Measurements from ENCODE around the gene CHRNG. TPM values are rescaled to one million over a fixed set of nuclear protein-coding genes. Genes with fewer than 3 reads are reported as not detected.
A peak's percentile ranks its signal among the peaks of the same experiment; 100 is the strongest.
"Not testable (repeated sequence)": the region's sequence is repeated elsewhere in the genome, so short reads cannot be mapped to it uniquely, and the experiment has no call there.

The CHRNG gene
- polyA plus RNA-seq, 1 experiment: not detected

- no peak for DNase-seq (ENCODE audit: low read depth)
- H3K36me3 ChIP-seq (ENCODE audit: control insufficient read depth, insufficient read depth, low read length): peaks cover 25% of the 10 kb centered on the region
These were observed 28.2 kb downstream of the CHRNG start for GRCh38 chr2:232567721-232568120.

GRCh38 chr2:232568161-232568560 is 28.7 kb downstream of the CHRNG start:
- DNase-seq (ENCODE audit: low read depth): peak; percentile 80
- CTCF ChIA-PET: no interaction called here
- POLR2A ChIA-PET: no interaction called here
- H3K4me3 ChIP-seq (ENCODE audit: low read depth, low read length): no peak overlapping the region
- no peaks in the 10 kb centered on the region for H3K27me3 ChIP-seq (ENCODE audit: control insufficient read depth, insufficient read depth, low read length)
- H3K36me3 ChIP-seq (ENCODE audit: control insufficient read depth, insufficient read depth, low read length): peaks cover 25% of the 10 kb centered on the region
- TF ChIP-seq, protein P1, sequence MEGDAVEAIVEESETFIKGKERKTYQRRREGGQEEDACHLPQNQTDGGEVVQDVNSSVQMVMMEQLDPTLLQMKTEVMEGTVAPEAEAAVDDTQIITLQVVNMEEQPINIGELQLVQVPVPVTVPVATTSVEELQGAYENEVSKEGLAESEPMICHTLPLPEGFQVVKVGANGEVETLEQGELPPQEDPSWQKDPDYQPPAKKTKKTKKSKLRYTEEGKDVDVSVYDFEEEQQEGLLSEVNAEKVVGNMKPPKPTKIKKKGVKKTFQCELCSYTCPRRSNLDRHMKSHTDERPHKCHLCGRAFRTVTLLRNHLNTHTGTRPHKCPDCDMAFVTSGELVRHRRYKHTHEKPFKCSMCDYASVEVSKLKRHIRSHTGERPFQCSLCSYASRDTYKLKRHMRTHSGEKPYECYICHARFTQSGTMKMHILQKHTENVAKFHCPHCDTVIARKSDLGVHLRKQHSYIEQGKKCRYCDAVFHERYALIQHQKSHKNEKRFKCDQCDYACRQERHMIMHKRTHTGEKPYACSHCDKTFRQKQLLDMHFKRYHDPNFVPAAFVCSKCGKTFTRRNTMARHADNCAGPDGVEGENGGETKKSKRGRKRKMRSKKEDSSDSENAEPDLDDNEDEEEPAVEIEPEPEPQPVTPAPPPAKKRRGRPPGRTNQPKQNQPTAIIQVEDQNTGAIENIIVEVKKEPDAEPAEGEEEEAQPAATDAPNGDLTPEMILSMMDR (IDR thresholded peaks at IDR 0.05; ENCODE audit: insufficient read depth, low read depth, low read length): no peak

More at GRCh38 chr2:232567721-232568120, 28.2 kb downstream of the CHRNG start:
- ChIA-PET POLR2A (no interaction called here), CTCF (interaction anchor here (0.8 kb wide), 1 partner anchor 12 kb away, joined by 3 read pairs; no protein-coding TSS in a partner anchor)
- TF ChIP-seq, protein P1 (IDR thresholded peaks at IDR 0.05; ENCODE audit: insufficient read depth, low read depth, low read length): no peak
- Histone ChIP-seq H3K4me3 (ENCODE audit: low read depth, low read length) (no peak overlapping the region), H3K27me3 (ENCODE audit: control insufficient read depth, insufficient read depth, low read length) (no peaks in the 10 kb centered on the region)

- no peak overlapping the region for H3K4me3 ChIP-seq (ENCODE audit: low read depth, low read length)
- CTCF ChIA-PET: interaction anchor here (0.5 kb wide), 1 partner anchor 501 kb away, joined by 3 read pairs; no protein-coding TSS in a partner anchor
- DNase-seq (ENCODE audit: low read depth): no peak
- no peaks in the 10 kb centered on the region for H3K27me3 ChIP-seq (ENCODE audit: control insufficient read depth, insufficient read depth, low read length)
- TF ChIP-seq, protein P1 (IDR thresholded peaks at IDR 0.05; ENCODE audit: insufficient read depth, low read depth, low read length): no peak
- POLR2A ChIA-PET: no interaction called here
- peaks cover 22% of the 10 kb centered on the region for H3K36me3 ChIP-seq (ENCODE audit: control insufficient read depth, insufficient read depth, low read length)
These were observed 30.0 kb downstream of the CHRNG start for GRCh38 chr2:232569541-232569940.

DNA sequence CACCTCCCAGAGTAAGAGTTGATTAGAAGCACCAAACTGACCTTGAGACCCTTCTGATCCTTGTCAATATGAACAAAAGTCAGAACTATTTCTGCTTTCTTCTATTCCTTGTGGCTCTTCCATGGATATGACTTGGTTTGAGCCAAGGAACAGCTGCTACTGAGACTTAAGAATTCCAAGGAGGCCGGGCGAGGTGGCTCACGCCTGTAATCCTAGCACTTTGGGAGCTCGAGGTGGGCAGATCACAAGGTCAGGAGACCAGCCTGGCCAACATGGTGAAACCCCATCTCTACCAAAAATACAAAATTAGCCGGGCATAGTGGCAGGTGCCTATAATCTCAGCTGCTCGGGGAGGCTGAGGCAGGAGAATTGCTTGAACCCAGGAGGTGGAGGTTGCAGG is 31.0 kb downstream of the CHRNG start:
- CTCF ChIA-PET; H3K27me3 ChIP-seq (ENCODE audit: control insufficient read depth, insufficient read depth, low read length); H3K4me3 ChIP-seq (ENCODE audit: low read depth, low read length); DNase-seq (ENCODE audit: low read depth); POLR2A ChIA-PET: not testable (repeated sequence)
- H3K36me3 ChIP-seq (ENCODE audit: control insufficient read depth, insufficient read depth, low read length): peaks cover 19% of the 10 kb centered on the region

DNA sequence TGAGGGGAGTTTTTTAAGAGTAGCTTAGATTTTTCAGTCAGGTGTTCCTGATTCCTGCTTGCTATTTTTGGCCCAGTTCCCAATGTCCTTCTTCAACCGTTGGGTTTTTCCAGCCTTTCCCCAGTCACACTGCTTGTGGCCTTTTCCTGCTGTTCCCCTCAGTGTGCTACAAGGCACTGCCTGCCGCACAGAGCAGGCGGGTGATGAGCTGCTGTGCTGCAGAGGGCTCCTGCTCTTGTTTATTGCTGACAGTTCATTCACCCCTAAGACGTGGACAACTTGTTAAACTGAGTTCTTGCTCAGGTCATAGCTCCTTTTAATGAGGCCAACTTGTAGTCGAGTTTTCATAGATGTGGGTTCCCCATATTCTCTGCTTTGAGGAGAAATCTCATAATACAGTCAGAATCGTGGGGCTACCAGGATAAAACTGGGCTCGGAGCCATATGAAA is 31.6 kb downstream of the CHRNG start:
- Histone ChIP-seq H3K4me3 (ENCODE audit: low read depth, low read length) (no peak overlapping the region), H3K27me3 (ENCODE audit: control insufficient read depth, insufficient read depth, low read length) (no peaks in the 10 kb centered on the region), H3K36me3 (ENCODE audit: control insufficient read depth, insufficient read depth, low read length) (peaks cover 18% of the 10 kb centered on the region)
- ChIA-PET CTCF (no interaction called here), POLR2A (no interaction called here)
- no peak for DNase-seq (ENCODE audit: low read depth)
- TF ChIP-seq, protein P1 (IDR thresholded peaks at IDR 0.05; ENCODE audit: insufficient read depth, low read depth, low read length): no peak

DNA sequence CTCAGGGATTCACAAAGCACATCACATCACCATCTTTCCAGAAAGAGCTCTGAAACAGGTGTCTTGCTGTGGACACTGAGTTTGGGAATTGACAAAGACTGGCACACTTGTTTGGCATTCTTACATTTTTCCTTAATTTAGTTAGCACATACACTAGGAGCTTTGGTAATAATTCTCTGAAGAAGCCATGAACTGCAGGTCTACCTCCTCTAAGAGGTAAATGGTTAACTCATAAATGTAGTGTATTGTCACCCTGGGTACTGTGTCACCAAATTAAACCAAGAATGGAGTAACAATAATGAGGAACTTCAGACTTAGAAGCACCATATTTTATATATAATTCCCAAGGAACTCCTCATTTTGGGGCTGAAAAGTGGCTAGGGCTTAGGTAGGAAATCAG is 33.5 kb downstream of the CHRNG start:
- ChIA-PET CTCF (interaction anchor here (1.2 kb wide), 1 partner anchor 33 kb away, joined by 3 read pairs; no protein-coding TSS in a partner anchor), POLR2A (no interaction called here)
- TF ChIP-seq, protein P1 (IDR thresholded peaks at IDR 0.05; ENCODE audit: insufficient read depth, low read depth, low read length): no peak
- Histone ChIP-seq H3K36me3 (ENCODE audit: control insufficient read depth, insufficient read depth, low read length) (peaks cover 11% of the 10 kb centered on the region), H3K27me3 (ENCODE audit: control insufficient read depth, insufficient read depth, low read length) (no peaks in the 10 kb centered on the region), H3K4me3 (ENCODE audit: low read depth, low read length) (no peak overlapping the region)
- no peak for DNase-seq (ENCODE audit: low read depth)

All from BJ (cell line).